HL-60 (cell line): ENCODE results near the gene STARD10.

ENCODE experiments used
- CTCF ChIP-seq: IDR thresholded peaks from one replicate; pipeline ENCODE4 v1.5.1; 2011; ENCODE audit warnings: low read length, control low read depth, inconsistent platforms; ENCODE audit not compliant: insufficient read depth
- GABPA ChIP-seq: IDR thresholded peaks from 2 replicates; pipeline ENCODE4 v1.6.1; 2012; ENCODE audit warnings: low read depth
- POLR2AphosphoS5 ChIP-seq: IDR thresholded peaks from 2 replicates; pipeline ENCODE4 v1.6.1; 2012; ENCODE audit warnings: low read depth
- REST ChIP-seq: IDR thresholded peaks from 2 replicates; pipeline ENCODE4 v1.6.1; 2012; ENCODE audit warnings: low read depth; ENCODE audit not compliant: insufficient replicate concordance

GRCh38 chr11:72826191-72826941, 32.5 kb upstream of the STARD10 start:
- TF ChIP-seq CTCF (no peak), REST (no peak), GABPA (no peak), POLR2AphosphoS5 (no peak)
